ENCODE data around the gene KLHL30. TPM values are rescaled to one million over a fixed set of nuclear protein-coding genes. Genes with fewer than 3 reads are reported as not detected.

KLHL30 gene
- total RNA-seq, 2 experiments from 2014 or later = 0.09 to 1.9 TPM

DNA sequence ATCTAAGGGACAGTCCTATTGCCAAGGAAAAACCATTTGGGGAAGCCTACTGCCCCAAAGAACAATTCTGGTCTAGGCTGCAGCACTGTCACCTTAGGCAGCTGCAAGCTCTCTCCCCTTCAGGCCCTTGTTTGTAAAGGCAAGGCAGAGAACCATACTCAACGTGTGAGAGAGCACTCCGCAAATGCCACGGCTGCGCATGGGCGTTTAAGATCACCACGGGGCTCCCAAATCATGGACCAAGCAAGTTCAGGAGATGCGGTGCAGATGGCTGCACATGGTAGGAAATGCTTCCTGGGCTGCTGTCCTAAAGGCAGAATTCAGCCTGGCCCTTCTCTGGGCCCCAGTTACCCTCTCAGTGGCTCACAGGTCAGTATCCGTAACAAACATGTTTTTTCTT lies 35.8 kb downstream of the KLHL30 start:
- Histone ChIP-seq H3K27ac (ENCODE audit: low read depth, low read length, poor library complexity, severe bottlenecking) (no peak overlapping the region), H4K20me1 (ENCODE audit: insufficient read depth, low read length) (no peaks in the 10 kb centered on the region), H2AFZ (ENCODE audit: low read length) (no peak overlapping the region), H3K36me3 (ENCODE audit: insufficient read depth, low read length) (peaks cover 93% of the 10 kb centered on the region), H3K4me1 (ENCODE audit: insufficient read depth, low read length, poor library complexity, severe bottlenecking) (peaks cover 26% of the 10 kb centered on the region), H3K79me2 (ENCODE audit: insufficient read depth, low read depth, low read length) (no peaks in the 10 kb centered on the region), H3K4me2 (ENCODE audit: low read length) (no peak overlapping the region), H3K9me2 (ENCODE audit: insufficient read depth, low read length) (no peaks in the 10 kb centered on the region), H3K9me3 (ENCODE audit: low read length) (no peaks in the 10 kb centered on the region), H3K4me3 (ENCODE audit: low read depth, low read length, poor library complexity, severe bottlenecking) (no peak overlapping the region)
- TF ChIP-seq CTCF (conservative IDR thresholded peaks at IDR 0.05; ENCODE audit: low read length) (no peak), EZH2phosphoT487 (IDR thresholded peaks at IDR 0.05; ENCODE audit: borderline replicate concordance, low read depth, low read length) (no peak)
- DNase-seq (ENCODE audit: low spot score) = no peak
- ChIA-PET POLR2A (no interaction called here), CTCF (ENCODE audit: unreplicated experiment) (no interaction called here)
- no TSS peak for BruUV-seq (replicated peaks)
- intact Hi-C loops (cut with micrococcal nuclease; ENCODE audit: unreplicated experiment) = no loop called here

DNA sequence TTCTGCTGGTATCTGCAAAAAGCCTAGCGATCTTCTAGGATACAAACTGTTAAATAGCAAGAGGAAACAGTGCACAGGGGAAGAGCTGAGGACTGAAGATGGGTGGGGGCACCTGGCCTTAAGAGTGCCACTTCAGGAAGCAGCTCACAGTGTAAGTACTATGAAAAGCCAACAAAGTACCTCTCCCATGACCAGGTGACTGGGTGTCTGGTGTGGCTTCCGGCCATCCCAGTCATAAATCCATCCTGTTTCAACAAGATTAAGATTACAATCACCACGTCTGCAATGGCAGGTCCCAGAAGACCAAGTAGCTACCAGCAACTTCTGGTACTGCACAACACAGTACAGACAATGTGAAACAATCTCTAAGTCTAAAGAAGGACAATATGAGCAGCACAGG lies 36.2 kb downstream of the KLHL30 start:
- ChIA-PET POLR2A (no interaction called here), CTCF (ENCODE audit: unreplicated experiment) (no interaction called here)
- intact Hi-C loops (cut with micrococcal nuclease; ENCODE audit: unreplicated experiment) = no loop called here
- no peak overlapping the region for H2AFZ ChIP-seq (ENCODE audit: low read length)
- no peaks in the 10 kb centered on the region for H4K20me1 ChIP-seq (ENCODE audit: insufficient read depth, low read length)
- DNase-seq (ENCODE audit: low spot score) = no peak
- BruUV-seq (replicated peaks) = no TSS peak
- H3K79me2 ChIP-seq (ENCODE audit: insufficient read depth, low read depth, low read length) = no peaks in the 10 kb centered on the region
- no peak overlapping the region for H3K4me3 ChIP-seq (ENCODE audit: low read depth, low read length, poor library complexity, severe bottlenecking)
- TF ChIP-seq CTCF (conservative IDR thresholded peaks at IDR 0.05; ENCODE audit: low read length) (no peak), EZH2phosphoT487 (IDR thresholded peaks at IDR 0.05; ENCODE audit: borderline replicate concordance, low read depth, low read length) (no peak)
- H3K4me2 ChIP-seq (ENCODE audit: low read length) = no peak overlapping the region
- no peak overlapping the region for H3K27ac ChIP-seq (ENCODE audit: low read depth, low read length, poor library complexity, severe bottlenecking)
- H3K9me3 ChIP-seq (ENCODE audit: low read length) = no peaks in the 10 kb centered on the region
- no peaks in the 10 kb centered on the region for H3K9me2 ChIP-seq (ENCODE audit: insufficient read depth, low read length)
- H3K36me3 ChIP-seq (ENCODE audit: insufficient read depth, low read length) = peaks cover 93% of the 10 kb centered on the region
- H3K4me1 ChIP-seq (ENCODE audit: insufficient read depth, low read length, poor library complexity, severe bottlenecking) = peaks cover 22% of the 10 kb centered on the region

GRCh38 chr2:238176613-238177012 lies 38.1 kb downstream of the KLHL30 start:
- Histone ChIP-seq H3K79me2 (ENCODE audit: insufficient read depth, low read depth, low read length) (no peaks in the 10 kb centered on the region), H3K9me3 (ENCODE audit: low read length) (no peaks in the 10 kb centered on the region), H2AFZ (ENCODE audit: low read length) (no peak overlapping the region), H3K36me3 (ENCODE audit: insufficient read depth, low read length) (peaks cover 95% of the 10 kb centered on the region), H3K4me1 (ENCODE audit: insufficient read depth, low read length, poor library complexity, severe bottlenecking) (peaks cover 3% of the 10 kb centered on the region), H3K9me2 (ENCODE audit: insufficient read depth, low read length) (no peaks in the 10 kb centered on the region), H3K4me2 (ENCODE audit: low read length) (no peak overlapping the region), H4K20me1 (ENCODE audit: insufficient read depth, low read length) (0 out of 2 replicates have a peak, but pooled peaks cover 6% of the 10 kb centered on the region), H3K4me3 (ENCODE audit: low read depth, low read length, poor library complexity, severe bottlenecking) (no peak overlapping the region), H3K27ac (ENCODE audit: low read depth, low read length, poor library complexity, severe bottlenecking) (no peak overlapping the region)
- no peak for DNase-seq (ENCODE audit: low spot score)
- CTCF ChIA-PET (ENCODE audit: unreplicated experiment) = no interaction called here
- POLR2A ChIA-PET = no interaction called here
- BruUV-seq (replicated peaks) = no TSS peak
- TF ChIP-seq EZH2phosphoT487 (IDR thresholded peaks at IDR 0.05; ENCODE audit: borderline replicate concordance, low read depth, low read length) (no peak), CTCF (conservative IDR thresholded peaks at IDR 0.05; ENCODE audit: low read length) (no peak)
- intact Hi-C loops (cut with micrococcal nuclease; ENCODE audit: unreplicated experiment) = no loop called here
